Mesothelial cell of epicardium (in vitro differentiated cells): Measurements from ENCODE around the gene IFNL2. TPM values are rescaled to one million over a fixed set of nuclear protein-coding genes. Genes with fewer than 3 reads are reported as not detected.
"Not testable (repeated sequence)": the region's sequence is repeated elsewhere in the genome, so short reads cannot be mapped to it uniquely, and the experiment has no call there.

Source experiments
- DNase-seq, 2 experiments: peaks; one replicate each; pipeline ENCODE4 v3.0.0; 2021; ENCODE audit warnings: low spot score in 2 of 2; ENCODE audit not compliant: unreplicated experiment in 2 of 2
- H3K27ac Mint-ChIP-seq: 2 replicates; pipeline ENCODE4 v1.8.0; 2021; ENCODE audit warnings: mixed read lengths
- H3K27me3 Mint-ChIP-seq: 2 replicates; pipeline ENCODE4 v1.8.0; 2021; ENCODE audit warnings: low read depth, mixed read lengths
- H3K36me3 Mint-ChIP-seq: 2 replicates; pipeline ENCODE4 v1.8.0; 2021; ENCODE audit warnings: mixed read lengths
- H3K4me1 Mint-ChIP-seq: 2 replicates; pipeline ENCODE4 v1.8.0; 2021; ENCODE audit warnings: mixed read lengths
- H3K4me3 Mint-ChIP-seq: 2 replicates; pipeline ENCODE4 v1.8.0; 2021; ENCODE audit warnings: mild to moderate bottlenecking, moderate library complexity, mixed read lengths
- H3K9me3 Mint-ChIP-seq: 2 replicates; pipeline ENCODE4 v1.8.0; 2021; ENCODE audit warnings: mixed read lengths
- total RNA-seq: library from RNA; stranded (reverse); gene quantifications from 3 replicates; pipeline ENCODE4 v1.2.1, GENCODE V29; 2021
- TF ChIP-seq, protein P1 (sequence below): fragments of 200-600 bp; sonication (generic); IDR thresholded peaks from one replicate; pipeline ENCODE4 v1.5.0; 2021; ENCODE audit warnings: antibody characterized with exemption; ENCODE audit not compliant: unreplicated experiment

The IFNL2 gene
- total RNA-seq, 1 donor from 2014 or later = not detected

DNA sequence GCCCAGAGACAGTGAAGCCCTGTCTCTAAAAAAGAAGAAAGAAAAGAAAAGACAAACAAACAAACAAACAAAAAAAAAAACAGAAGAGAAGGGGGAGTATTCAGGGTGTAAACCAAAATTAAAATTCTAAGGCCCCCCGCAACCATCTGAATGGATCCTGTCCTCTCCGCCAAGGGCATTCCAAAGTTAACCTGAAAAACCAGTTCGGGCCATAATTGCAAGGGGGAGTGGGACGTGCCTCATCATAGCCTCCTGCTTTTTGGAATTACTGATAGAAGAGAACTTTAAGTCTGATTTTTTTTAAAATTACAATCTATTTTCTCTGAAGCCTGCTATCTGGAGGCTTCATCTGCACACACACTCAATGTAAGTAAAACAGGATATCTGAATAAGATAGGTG lies 5.7 kb upstream of the IFNL2 start:
- peaks cover 37% of the 10 kb centered on the region for H3K27me3 Mint-ChIP-seq
- H3K9me3 Mint-ChIP-seq = no peaks in the 10 kb centered on the region
- TF ChIP-seq, protein P1, sequence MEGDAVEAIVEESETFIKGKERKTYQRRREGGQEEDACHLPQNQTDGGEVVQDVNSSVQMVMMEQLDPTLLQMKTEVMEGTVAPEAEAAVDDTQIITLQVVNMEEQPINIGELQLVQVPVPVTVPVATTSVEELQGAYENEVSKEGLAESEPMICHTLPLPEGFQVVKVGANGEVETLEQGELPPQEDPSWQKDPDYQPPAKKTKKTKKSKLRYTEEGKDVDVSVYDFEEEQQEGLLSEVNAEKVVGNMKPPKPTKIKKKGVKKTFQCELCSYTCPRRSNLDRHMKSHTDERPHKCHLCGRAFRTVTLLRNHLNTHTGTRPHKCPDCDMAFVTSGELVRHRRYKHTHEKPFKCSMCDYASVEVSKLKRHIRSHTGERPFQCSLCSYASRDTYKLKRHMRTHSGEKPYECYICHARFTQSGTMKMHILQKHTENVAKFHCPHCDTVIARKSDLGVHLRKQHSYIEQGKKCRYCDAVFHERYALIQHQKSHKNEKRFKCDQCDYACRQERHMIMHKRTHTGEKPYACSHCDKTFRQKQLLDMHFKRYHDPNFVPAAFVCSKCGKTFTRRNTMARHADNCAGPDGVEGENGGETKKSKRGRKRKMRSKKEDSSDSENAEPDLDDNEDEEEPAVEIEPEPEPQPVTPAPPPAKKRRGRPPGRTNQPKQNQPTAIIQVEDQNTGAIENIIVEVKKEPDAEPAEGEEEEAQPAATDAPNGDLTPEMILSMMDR = no peak
- peak overlapping the region; percentile 56 for H3K27ac Mint-ChIP-seq
- DNase-seq = no peak
- H3K4me3 Mint-ChIP-seq = no peak overlapping the region
- H3K36me3 Mint-ChIP-seq = no peaks in the 10 kb centered on the region
- H3K4me1 Mint-ChIP-seq = peaks cover 47% of the 10 kb centered on the region

DNA sequence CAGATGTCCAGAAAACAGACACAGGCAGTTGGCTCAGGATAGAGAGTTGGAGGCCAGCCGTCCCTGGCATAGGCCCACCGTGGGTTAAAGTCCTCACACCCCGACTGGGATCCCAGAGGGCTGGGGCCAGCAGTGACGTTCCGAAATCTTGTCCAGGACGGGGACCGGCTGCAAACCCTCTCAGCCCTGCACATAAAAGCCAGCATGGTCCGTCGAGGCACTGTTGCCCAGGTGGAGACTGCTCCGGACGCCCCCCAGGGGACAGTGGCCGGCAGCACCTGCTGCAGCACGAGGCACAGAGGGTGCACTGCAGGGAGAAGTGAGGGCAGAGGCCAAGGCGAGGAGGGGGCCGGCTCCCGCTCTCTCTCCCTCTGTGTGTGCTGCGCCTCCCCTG lies 4.3 kb upstream of the IFNL2 start:
- peaks cover 37% of the 10 kb centered on the region for H3K4me1 Mint-ChIP-seq
- no peak overlapping the region for H3K27ac Mint-ChIP-seq
- no peak overlapping the region for H3K4me3 Mint-ChIP-seq
- DNase-seq = no peak
- H3K27me3 Mint-ChIP-seq = peaks cover 42% of the 10 kb centered on the region
- H3K9me3 Mint-ChIP-seq = no peaks in the 10 kb centered on the region
- TF ChIP-seq, protein P1 = no peak
- H3K36me3 Mint-ChIP-seq = no peaks in the 10 kb centered on the region

DNA sequence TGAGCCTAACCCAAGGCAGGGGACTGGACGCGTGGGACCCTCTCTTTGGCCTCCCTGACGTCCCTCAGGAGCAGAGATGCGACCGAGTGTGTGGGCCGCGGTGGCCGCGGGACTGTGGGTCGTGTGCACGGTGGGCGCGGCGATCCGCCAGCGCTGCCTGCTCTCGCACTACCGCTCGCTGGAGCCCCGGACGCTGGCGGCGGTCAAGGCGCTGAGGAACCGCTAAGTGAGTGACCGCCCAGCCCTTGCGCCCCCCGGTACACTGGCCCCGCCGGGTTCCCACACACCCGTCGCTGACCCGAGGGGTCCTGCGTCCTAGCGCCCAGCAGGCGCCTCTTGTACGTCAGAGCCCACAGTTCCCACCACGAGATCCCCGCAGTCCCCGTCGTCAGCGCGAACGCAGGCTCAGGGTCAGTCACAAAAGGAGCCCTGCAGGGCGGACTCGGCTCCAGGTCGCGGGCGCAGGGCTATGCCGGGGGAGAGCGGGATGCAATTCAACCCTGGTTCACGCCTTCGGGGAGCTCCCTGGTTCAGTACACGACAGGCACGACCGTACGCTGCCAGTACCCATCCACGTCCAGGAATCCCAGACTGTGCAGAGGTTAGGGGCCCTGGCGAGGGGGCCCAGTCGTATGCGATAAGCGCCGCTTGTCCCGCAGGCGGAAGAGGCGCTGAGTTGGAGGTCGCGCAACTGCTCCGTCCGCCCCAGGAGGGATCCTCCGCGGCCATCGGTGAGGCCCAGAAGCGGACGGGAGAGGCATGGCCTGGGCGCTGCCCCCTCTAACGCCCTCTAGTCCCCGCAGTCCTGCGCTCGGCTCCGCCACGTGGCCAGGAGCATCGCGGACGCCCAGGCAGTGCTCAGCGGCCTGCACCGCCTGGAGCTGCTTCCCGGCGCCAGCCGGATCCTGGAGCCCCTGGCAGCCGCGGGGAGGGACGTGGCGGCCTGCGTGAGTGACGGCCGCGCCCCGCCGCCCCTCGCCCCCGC lies 3.6 kb upstream of the IFNL2 start:
- no peak overlapping the region for H3K27ac Mint-ChIP-seq
- TF ChIP-seq, protein P1 = no peak
- no peaks in the 10 kb centered on the region for H3K9me3 Mint-ChIP-seq
- peaks cover 49% of the 10 kb centered on the region for H3K27me3 Mint-ChIP-seq
- H3K4me1 Mint-ChIP-seq = peaks cover 32% of the 10 kb centered on the region
- H3K36me3 Mint-ChIP-seq = no peaks in the 10 kb centered on the region
- H3K4me3 Mint-ChIP-seq = peak overlapping the region; percentile 37
- DNase-seq = peak in 1 of 2 experiments; percentile 24

DNA sequence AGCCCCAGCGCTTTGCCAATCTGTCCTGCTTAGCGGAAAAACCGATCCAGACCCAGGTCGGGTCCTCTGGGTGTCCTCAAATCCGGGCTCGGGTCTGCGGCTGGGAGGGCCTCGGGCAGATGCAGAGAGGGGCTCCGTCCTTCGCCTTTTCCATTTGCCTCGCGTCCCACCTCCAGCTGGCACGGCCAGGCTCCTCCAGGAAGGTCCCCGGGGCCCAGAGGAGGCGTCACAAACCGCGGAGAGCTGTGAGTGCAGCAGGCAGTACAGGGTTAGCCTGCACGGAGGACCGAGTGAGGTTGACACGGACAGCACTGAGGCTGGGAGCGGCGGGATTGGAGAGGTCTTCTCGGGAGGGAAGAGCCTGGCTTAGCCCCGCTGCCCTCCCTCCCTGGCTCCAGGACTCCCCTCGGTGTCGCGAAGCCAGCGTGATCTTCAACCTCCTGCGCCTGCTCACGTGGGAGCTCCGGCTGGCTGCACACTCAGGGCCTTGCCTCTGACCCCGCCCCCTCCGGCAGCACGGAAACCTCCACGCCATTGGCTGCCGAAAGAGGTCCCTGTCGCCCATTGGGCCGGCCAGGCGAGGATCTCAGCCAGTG lies 2.8 kb upstream of the IFNL2 start:
- no peak for DNase-seq
- Mint-ChIP-seq H3K27me3 (peaks cover 54% of the 10 kb centered on the region), H3K4me3 (no peak overlapping the region), H3K36me3 (no peaks in the 10 kb centered on the region), H3K27ac (no peak overlapping the region), H3K9me3 (no peaks in the 10 kb centered on the region), H3K4me1 (peaks cover 32% of the 10 kb centered on the region)
- TF ChIP-seq, protein P1 = no peak

DNA sequence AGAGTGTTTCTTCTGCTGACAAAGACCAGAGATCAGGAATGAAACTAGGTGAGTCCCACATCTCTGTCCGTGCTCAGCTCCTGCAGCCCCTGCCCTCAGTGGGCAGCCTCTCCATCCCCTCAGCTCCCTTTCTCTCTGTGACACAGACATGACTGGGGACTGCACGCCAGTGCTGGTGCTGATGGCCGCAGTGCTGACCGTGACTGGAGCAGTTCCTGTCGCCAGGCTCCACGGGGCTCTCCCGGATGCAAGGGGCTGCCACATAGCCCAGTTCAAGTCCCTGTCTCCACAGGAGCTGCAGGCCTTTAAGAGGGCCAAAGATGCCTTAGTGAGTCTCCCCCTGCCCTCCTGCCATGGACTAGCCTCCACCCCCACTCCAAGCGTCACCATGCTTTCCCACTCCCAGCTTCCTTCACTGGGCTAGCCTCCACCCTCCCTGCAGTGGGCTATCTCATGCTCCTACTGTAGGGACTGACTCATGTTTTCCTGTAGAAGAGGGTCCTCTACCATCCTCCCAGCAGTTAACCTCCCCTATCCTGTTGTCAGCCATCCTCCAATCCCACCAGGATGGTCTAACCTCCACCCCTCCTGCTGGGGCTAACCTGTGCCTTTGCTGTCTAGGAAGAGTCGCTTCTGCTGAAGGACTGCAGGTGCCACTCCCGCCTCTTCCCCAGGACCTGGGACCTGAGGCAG lies 481 bp downstream of the IFNL2 start:
- H3K4me3 Mint-ChIP-seq, H3K9me3 Mint-ChIP-seq, DNase-seq, H3K36me3 Mint-ChIP-seq, H3K27ac Mint-ChIP-seq: not testable (repeated sequence)
- H3K4me1 Mint-ChIP-seq = peaks cover 14% of the 10 kb centered on the region
- peaks cover 56% of the 10 kb centered on the region for H3K27me3 Mint-ChIP-seq

DNA sequence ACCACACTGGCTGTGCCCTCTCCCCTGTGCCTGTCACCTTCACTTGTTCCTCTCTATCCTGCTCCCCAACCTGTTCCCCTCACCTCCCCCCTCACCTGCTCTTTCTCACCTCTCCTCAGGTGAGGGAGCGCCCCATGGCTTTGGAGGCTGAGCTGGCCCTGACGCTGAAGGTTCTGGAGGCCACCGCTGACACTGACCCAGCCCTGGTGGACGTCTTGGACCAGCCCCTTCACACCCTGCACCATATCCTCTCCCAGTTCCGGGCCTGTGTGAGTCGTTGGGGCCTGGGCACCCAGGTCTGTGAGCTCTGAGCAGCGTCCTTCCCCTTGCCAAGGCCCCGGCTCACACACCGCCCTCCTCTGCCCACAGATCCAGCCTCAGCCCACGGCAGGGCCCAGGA lies 1.2 kb downstream of the IFNL2 start:
- H3K27ac Mint-ChIP-seq = not testable (repeated sequence)

More for the DNA sequence above, 1.2 kb downstream of the IFNL2 start:
- not testable (repeated sequence) for H3K9me3 Mint-ChIP-seq, DNase-seq, H3K4me3 Mint-ChIP-seq, H3K36me3 Mint-ChIP-seq
- Mint-ChIP-seq H3K27me3 (peaks cover 50% of the 10 kb centered on the region), H3K4me1 (peaks cover 10% of the 10 kb centered on the region)
